Osteocyte (in vitro differentiated cells): ENCODE data around the gene BATF2. TPM values are rescaled to one million over a fixed set of nuclear protein-coding genes. Genes with fewer than 3 reads are reported as not detected.
"Not testable (repeated sequence)": the region's sequence is repeated elsewhere in the genome, so short reads cannot be mapped to it uniquely, and the experiment has no call there.

Source experiments
- DNase-seq: peaks from one replicate; pipeline ENCODE4 v3.0.0; 2021; ENCODE audit warnings: mixed read lengths; ENCODE audit not compliant: unreplicated experiment; ENCODE audit errors: extremely low spot score
- H3K27ac Mint-ChIP-seq: one replicate; pipeline ENCODE4 v1.8.0; 2021; ENCODE audit warnings: mild to moderate bottlenecking, mixed read lengths; ENCODE audit not compliant: unreplicated experiment
- H3K27me3 Mint-ChIP-seq: one replicate; pipeline ENCODE4 v1.8.0; 2021; ENCODE audit warnings: mixed read lengths; ENCODE audit not compliant: unreplicated experiment
- H3K36me3 Mint-ChIP-seq: one replicate; pipeline ENCODE4 v1.8.0; 2021; ENCODE audit warnings: mixed read lengths; ENCODE audit not compliant: unreplicated experiment
- H3K4me1 Mint-ChIP-seq: one replicate; pipeline ENCODE4 v1.8.0; 2021; ENCODE audit warnings: mixed read lengths; ENCODE audit not compliant: unreplicated experiment
- H3K4me3 Mint-ChIP-seq: one replicate; pipeline ENCODE4 v1.8.0; 2021; ENCODE audit warnings: mild to moderate bottlenecking, moderate library complexity, mixed read lengths; ENCODE audit not compliant: unreplicated experiment
- H3K9me3 Mint-ChIP-seq: one replicate; pipeline ENCODE4 v1.8.0; 2021; ENCODE audit warnings: mixed read lengths; ENCODE audit not compliant: unreplicated experiment
- CTCF ChIP-seq: fragments of 200-600 bp; sonication (generic); IDR thresholded peaks from 2 replicates; pipeline ENCODE4 v1.5.0; 2021; ENCODE audit warnings: antibody characterized with exemption, mild to moderate bottlenecking, moderate library complexity
- total RNA-seq: library from RNA; stranded (reverse); gene quantifications from 2 replicates; pipeline ENCODE4 v1.2.1, GENCODE V29; 2021

Gene BATF2
- total RNA-seq, 1 donor from 2014 or later, result not detected

GRCh38 chr11:64996327-64996709 is 453 bp downstream of the BATF2 start:
- Mint-ChIP-seq H3K9me3 (no peaks in the 10 kb centered on the region), H3K4me3 (no peak overlapping the region), H3K27ac (no peak overlapping the region), H3K4me1 (peaks cover 9% of the 10 kb centered on the region), H3K27me3 (peaks cover 2% of the 10 kb centered on the region), H3K36me3 (no peaks in the 10 kb centered on the region)
- no peak for DNase-seq
- no peak for TF ChIP-seq CTCF

- no peaks in the 10 kb centered on the region for H3K36me3 Mint-ChIP-seq
- DNase-seq, result no peak
These were observed 2.5 kb downstream of the BATF2 start for GRCh38 chr11:64994318-64994717.

GRCh38 chr11:64990222-64990923 is 6.4 kb downstream of the BATF2 start:
- Mint-ChIP-seq H3K4me1 (peaks cover 5% of the 10 kb centered on the region), H3K4me3 (no peak overlapping the region), H3K27me3 (peaks cover 2% of the 10 kb centered on the region), H3K9me3 (no peaks in the 10 kb centered on the region), H3K36me3 (no peaks in the 10 kb centered on the region), H3K27ac (no peak overlapping the region)
- no peak for TF ChIP-seq CTCF
- DNase-seq, result no peak

More at GRCh38 chr11:64994318-64994717, 2.5 kb downstream of the BATF2 start:
- Mint-ChIP-seq H3K9me3 (no peaks in the 10 kb centered on the region), H3K27me3 (peaks cover 2% of the 10 kb centered on the region), H3K27ac (no peak overlapping the region), H3K4me3 (no peak overlapping the region), H3K4me1 (peaks cover 14% of the 10 kb centered on the region)
- no peak for TF ChIP-seq CTCF

GRCh38 chr11:64989416-64989815 is 7.4 kb downstream of the BATF2 start:
- H3K9me3 Mint-ChIP-seq, result no peaks in the 10 kb centered on the region
- TF ChIP-seq CTCF, result no peak
- H3K4me1 Mint-ChIP-seq, result peaks cover 5% of the 10 kb centered on the region
- no peak overlapping the region for H3K27ac Mint-ChIP-seq
- H3K36me3 Mint-ChIP-seq, result no peaks in the 10 kb centered on the region
- no peak overlapping the region for H3K4me3 Mint-ChIP-seq
- DNase-seq, result no peak
- peaks cover 5% of the 10 kb centered on the region for H3K27me3 Mint-ChIP-seq

GRCh38 chr11:64987998-64988854 is 8.5 kb downstream of the BATF2 start:
- H3K9me3 Mint-ChIP-seq, result no peaks in the 10 kb centered on the region
- H3K36me3 Mint-ChIP-seq, result no peaks in the 10 kb centered on the region
- H3K27ac Mint-ChIP-seq, result no peak overlapping the region
- H3K4me1 Mint-ChIP-seq, result peaks cover 5% of the 10 kb centered on the region
- no peak for DNase-seq
- H3K4me3 Mint-ChIP-seq, result no peak overlapping the region
- peaks cover 3% of the 10 kb centered on the region for H3K27me3 Mint-ChIP-seq
- TF ChIP-seq CTCF, result no peak

- H3K36me3 Mint-ChIP-seq, H3K4me1 Mint-ChIP-seq, H3K9me3 Mint-ChIP-seq, H3K4me3 Mint-ChIP-seq, H3K27ac Mint-ChIP-seq, DNase-seq: not testable (repeated sequence)
- H3K27me3 Mint-ChIP-seq, result peaks cover 21% of the 10 kb centered on the region
These were observed 13.4 kb downstream of the BATF2 start for GRCh38 chr11:64983339-64983738.
